ENCODE results near the gene OR5A2.
A peak's percentile ranks its signal among the peaks of the same experiment; 100 is the strongest.
"Not testable (repeated sequence)": the region's sequence is repeated elsewhere in the genome, so short reads cannot be mapped to it uniquely, and the experiment has no call there.

Gene OR5A2

DNA sequence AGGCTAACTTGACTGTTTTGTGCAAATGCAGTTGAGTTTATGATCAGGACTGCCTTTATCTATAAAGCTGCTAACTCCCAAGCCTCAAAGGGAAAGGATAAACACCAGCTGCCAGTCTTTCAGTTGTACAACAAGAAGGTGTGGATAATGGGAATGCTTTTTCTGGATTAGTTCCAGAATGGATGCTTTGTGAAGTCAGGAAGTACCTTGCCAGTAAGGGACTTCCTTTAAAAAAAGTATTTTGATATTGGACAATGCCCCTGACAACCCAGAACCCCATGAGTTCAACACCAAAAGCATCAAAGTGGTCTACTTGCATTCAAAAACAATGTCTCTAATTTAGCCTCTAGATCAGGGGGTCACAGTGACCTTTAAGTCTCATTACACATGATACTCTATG lies 32.0 kb downstream of the OR5A2 start:
- no peak overlapping the region for H3K27ac ChIP-seq (ENCODE audit: low read length)
- H3K9ac ChIP-seq (ENCODE audit: low read length in 2 of 2), result no peak overlapping the region
- H3K27me3 ChIP-seq (ENCODE audit: control insufficient read depth in 1 of 2, insufficient read depth in 2 of 2, low read length in 2 of 2), result no peaks in the 10 kb centered on the region
- H3K9me3 ChIP-seq (ENCODE audit: control insufficient read depth in 2 of 2, low read length in 2 of 2), result no peaks in the 10 kb centered on the region
- no peaks in the 10 kb centered on the region for H3K4me1 ChIP-seq (ENCODE audit: control insufficient read depth, insufficient read depth, low read length)
- H3K4me3 ChIP-seq (ENCODE audit: low read length in 2 of 2), result no peak overlapping the region
- H3K36me3 ChIP-seq (ENCODE audit: control insufficient read depth in 2 of 2, insufficient read depth in 2 of 2, low read length in 2 of 2), result no peaks in the 10 kb centered on the region

DNA sequence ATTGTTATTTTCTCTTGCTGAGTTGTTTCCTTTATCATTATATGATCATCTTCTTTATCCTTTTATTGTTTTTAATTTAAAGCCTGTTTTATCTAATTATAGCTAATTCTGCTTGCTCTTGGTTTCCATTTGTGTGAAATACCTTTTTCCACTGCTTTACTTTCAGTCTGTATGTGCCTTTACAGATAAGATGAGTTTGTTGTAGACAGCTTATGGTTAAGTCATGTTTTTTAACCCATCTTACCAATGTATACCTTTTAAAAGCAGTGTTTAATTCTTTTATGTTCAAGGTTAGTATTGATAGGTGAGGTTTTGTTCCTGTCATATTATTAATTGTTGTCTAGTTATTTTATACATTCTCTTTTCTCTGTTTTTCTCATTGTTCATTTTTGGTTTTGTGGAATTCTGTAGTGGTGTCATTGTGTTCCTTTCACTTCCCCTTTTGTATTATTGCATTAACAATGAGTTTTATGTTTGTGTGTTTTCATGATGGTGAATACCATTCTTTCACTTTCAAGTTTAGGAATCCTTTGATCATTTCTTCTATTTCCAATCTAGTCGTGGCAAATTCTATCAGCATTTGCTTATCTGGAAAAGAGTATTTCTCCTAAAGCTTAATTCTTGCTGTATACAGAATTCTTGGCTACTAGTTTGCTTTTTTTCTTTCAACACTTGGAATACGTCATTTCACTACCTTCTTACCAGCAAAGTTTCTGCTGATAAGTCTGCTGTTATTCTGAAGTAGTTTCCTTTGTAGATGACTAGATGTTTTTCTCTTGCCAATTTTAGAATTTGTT lies 45.8 kb downstream of the OR5A2 start:
- Histone ChIP-seq H3K27me3 (ENCODE audit: control insufficient read depth in 1 of 2, insufficient read depth in 2 of 2, low read length in 2 of 2) (no peaks in the 10 kb centered on the region), H3K27ac (ENCODE audit: low read length) (no peak overlapping the region), H3K4me3 (ENCODE audit: low read length in 2 of 2) (peak overlapping the region in 1 of 2 donors; percentile 19), H3K9ac (ENCODE audit: low read length in 2 of 2) (no peak overlapping the region), H3K4me1 (ENCODE audit: control insufficient read depth, insufficient read depth, low read length) (no peaks in the 10 kb centered on the region), H3K36me3 (ENCODE audit: control insufficient read depth in 2 of 2, insufficient read depth in 2 of 2, low read length in 2 of 2) (no peaks in the 10 kb centered on the region), H3K9me3 (ENCODE audit: control insufficient read depth in 2 of 2, low read length in 2 of 2) (no peaks in the 10 kb centered on the region)

DNA sequence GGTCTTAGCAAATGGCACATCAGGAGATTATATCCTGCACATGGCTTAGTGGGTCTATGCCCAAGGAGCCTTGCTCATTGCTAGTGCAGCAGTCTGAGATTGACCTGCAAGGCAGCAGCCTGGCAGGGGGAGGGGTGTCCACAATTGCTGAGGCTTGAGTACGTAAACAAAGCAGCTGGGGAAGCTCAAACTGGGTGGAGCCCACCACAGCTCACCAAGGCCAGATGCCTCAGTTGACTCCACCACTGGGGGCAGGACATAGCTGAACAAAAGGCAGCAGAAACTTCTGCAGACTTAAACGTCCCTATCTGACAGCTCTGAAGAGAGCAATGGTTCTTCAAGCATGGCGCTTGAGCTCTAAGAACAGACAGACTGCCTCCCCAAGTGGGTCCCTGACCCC lies 53.9 kb downstream of the OR5A2 start:
- H3K9ac ChIP-seq (ENCODE audit: low read length in 2 of 2); H3K36me3 ChIP-seq (ENCODE audit: control insufficient read depth in 2 of 2, insufficient read depth in 2 of 2, low read length in 2 of 2); H3K27ac ChIP-seq (ENCODE audit: low read length); H3K4me1 ChIP-seq (ENCODE audit: control insufficient read depth, insufficient read depth, low read length); H3K4me3 ChIP-seq (ENCODE audit: low read length in 2 of 2); H3K27me3 ChIP-seq (ENCODE audit: control insufficient read depth in 1 of 2, insufficient read depth in 2 of 2, low read length in 2 of 2); H3K9me3 ChIP-seq (ENCODE audit: control insufficient read depth in 2 of 2, low read length in 2 of 2): not testable (repeated sequence)

DNA sequence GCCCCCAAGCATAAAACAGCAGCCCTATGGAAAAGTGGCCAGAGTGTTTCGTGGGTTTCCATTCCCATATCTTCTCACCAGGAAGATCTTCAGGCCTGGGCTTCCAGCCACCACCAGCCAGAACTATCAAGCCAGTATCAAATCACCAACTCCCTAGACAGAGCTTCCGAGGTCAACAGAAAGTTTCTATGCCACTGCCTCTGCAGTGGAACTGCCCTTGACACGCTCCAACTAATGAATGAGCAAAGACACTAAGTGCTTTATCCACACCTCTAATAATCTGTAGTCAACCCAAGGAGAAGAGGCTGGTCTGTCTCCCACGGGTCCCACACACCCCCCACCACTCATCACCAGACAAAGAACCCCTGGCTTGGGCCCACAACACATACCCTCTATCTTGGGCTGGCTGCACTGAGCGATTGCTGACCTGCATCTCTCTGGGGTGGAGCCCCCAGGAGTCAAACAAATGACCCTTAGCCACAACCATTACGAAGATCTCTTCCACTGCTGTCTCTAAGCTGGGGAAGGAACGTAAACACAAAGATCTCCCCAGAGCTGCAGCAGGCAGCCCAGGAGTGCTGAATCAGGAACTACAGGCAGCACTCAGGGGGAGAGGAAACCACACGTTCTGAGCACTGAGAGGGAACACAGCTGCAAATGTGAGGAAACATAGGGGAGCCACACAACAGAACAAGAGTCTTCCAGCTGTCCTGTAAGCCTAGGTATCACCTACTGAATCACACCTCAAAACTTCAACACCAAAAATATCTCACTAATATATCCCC lies 57.8 kb downstream of the OR5A2 start:
- Histone ChIP-seq H3K9ac (ENCODE audit: low read length in 2 of 2) (no peak overlapping the region), H3K27me3 (ENCODE audit: control insufficient read depth in 1 of 2, insufficient read depth in 2 of 2, low read length in 2 of 2) (no peaks in the 10 kb centered on the region), H3K27ac (ENCODE audit: low read length) (no peak overlapping the region), H3K4me1 (ENCODE audit: control insufficient read depth, insufficient read depth, low read length) (no peaks in the 10 kb centered on the region), H3K9me3 (ENCODE audit: control insufficient read depth in 2 of 2, low read length in 2 of 2) (peaks cover 0 to 4% of the 10 kb centered on the region in 2 donors), H3K36me3 (ENCODE audit: control insufficient read depth in 2 of 2, insufficient read depth in 2 of 2, low read length in 2 of 2) (no peaks in the 10 kb centered on the region), H3K4me3 (ENCODE audit: low read length in 2 of 2) (no peak overlapping the region)

Data from stomach smooth muscle (tissue), 2 donors.